Ramos (cell line): Measurements from ENCODE around the gene SEMA3C.

ENCODE experiments used
- in situ Hi-C: fragments of 300-500 bp; cut with MboI; formaldehyde crosslinking; loops from one replicate; pipeline ENCODE4 v1.14.3; 2022; ENCODE audit warnings: low sequenced_read_pairs; ENCODE audit not compliant: unreplicated experiment

Gene SEMA3C

DNA sequence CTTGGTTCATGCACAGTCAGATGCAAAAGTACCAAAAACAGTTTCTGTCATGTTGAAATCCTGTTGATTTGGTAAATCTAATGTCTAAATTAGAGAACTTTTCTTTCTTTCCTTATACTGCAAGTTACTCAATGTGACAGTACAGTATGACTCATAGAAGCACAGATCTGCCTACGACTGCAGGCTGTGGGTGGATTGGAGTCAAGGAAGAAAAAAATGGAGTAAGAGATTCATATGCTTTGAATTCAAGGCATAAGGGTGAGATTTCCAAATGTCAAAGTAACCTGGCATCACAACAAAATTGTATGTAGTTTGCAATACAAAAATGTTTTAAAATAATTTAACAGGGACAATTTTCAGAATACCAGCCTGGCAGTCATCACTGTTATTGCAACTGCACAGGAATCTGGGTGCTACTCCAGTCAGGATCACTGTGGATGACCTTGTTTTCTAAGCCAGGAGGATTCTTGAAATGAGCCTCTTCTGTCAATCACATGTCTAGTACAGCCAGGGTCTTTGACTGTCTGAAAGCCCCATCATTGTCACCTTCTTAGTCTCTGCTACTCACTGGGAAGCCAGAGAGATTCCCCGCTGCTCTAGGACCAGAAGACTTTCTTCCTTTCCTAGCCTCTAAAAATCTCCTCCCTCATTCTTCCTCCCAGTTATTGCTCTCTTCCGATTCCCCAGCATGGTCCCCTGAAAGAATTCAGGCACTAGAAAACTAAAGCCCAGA, 196.8 kb downstream of the SEMA3C start:
- in situ Hi-C loops, result no loop called here

- in situ Hi-C loops, result no loop called here
Measured at GRCh38 chr7:80720146-80720545, 198.7 kb downstream of the SEMA3C start.

- in situ Hi-C loops, result no loop called here
Measured at GRCh38 chr7:80719261-80719660, 199.6 kb downstream of the SEMA3C start.

GRCh38 chr7:80711531-80711930, 207.3 kb downstream of the SEMA3C start:
- in situ Hi-C loops, result no loop called here

GRCh38 chr7:80708123-80708522, 210.7 kb downstream of the SEMA3C start:
- in situ Hi-C loops, result loop anchor here (10.0 kb wide), 1 partner anchor 747 kb away; no protein-coding TSS in a partner anchor

GRCh38 chr7:80707318-80707717, 211.5 kb downstream of the SEMA3C start:
- in situ Hi-C loops, result loop anchor here (10.0 kb wide), 1 partner anchor 747 kb away; no protein-coding TSS in a partner anchor

GRCh38 chr7:80705130-80705781, 213.6 kb downstream of the SEMA3C start:
- in situ Hi-C loops, result loop anchor here (10.0 kb wide), 1 partner anchor 750 kb away; no protein-coding TSS in a partner anchor

GRCh38 chr7:80703272-80703671, 215.6 kb downstream of the SEMA3C start:
- in situ Hi-C loops, result loop anchor here (10.0 kb wide), 1 partner anchor 752 kb away; no protein-coding TSS in a partner anchor

- in situ Hi-C loops, result loop anchor here (10.0 kb wide), 1 partner anchor 755 kb away; no protein-coding TSS in a partner anchor
Measured at GRCh38 chr7:80699721-80700256, 219.1 kb downstream of the SEMA3C start.

DNA sequence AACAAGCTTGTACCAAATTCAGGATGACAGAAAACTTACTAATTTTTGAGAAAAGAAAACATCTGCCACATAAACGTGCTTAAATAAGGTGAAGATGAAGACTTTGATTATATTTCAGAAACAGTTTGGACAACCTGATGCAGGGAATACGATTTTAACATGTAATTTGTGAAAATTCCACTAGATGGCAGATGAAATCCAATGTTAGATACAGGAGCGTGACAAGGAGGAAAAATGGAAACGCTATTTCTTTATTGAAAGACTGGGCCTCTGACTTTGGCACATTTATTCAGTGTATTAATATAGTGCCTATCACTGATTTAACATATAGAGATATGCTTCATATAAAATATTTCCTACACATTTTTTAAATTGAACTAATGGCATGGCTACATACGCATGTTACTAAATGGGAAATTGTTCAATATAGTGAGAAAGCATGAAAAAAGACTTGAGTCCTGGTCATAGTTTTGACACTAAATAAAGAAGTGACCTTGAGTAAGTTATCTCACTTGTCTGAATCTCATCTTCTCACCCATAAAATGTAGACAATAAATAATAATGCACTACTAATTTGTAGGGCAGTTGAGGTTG, 219.7 kb downstream of the SEMA3C start:
- in situ Hi-C loops, result no loop called here
